T-helper 2 cell treated with Interferon-gamma antibody and Interleukin-4, amounts not matched to agents 5 μg/mL and 100 μg/mL, for 36 hours (primary cell): Measurements from ENCODE around the gene CFTR.
"Not testable (repeated sequence)": the region's sequence is repeated elsewhere in the genome, so short reads cannot be mapped to it uniquely, and the experiment has no call there.

Experiments used
- DNase-seq: peaks from one replicate; pipeline ENCODE4 v3.0.0; 2021; ENCODE audit warnings: low spot score
- H3K27ac Mint-ChIP-seq: one replicate; pipeline ENCODE4 v1.8.0; 2021; ENCODE audit warnings: mild to moderate bottlenecking, mixed read lengths
- H3K27me3 Mint-ChIP-seq: one replicate; pipeline ENCODE4 v1.8.0; 2021; ENCODE audit warnings: low read depth, mixed read lengths
- H3K36me3 Mint-ChIP-seq: one replicate; pipeline ENCODE4 v1.8.0; 2021; ENCODE audit warnings: low read depth, mixed read lengths
- H3K4me1 Mint-ChIP-seq: one replicate; pipeline ENCODE4 v1.8.0; 2021; ENCODE audit warnings: low read depth, mixed read lengths
- H3K4me3 Mint-ChIP-seq: one replicate; pipeline ENCODE4 v1.8.0; 2022; ENCODE audit warnings: mild to moderate bottlenecking, moderate library complexity, mixed read lengths
- H3K9me3 Mint-ChIP-seq: one replicate; pipeline ENCODE4 v1.8.0; 2021; ENCODE audit warnings: mixed read lengths

The CFTR gene

DNA sequence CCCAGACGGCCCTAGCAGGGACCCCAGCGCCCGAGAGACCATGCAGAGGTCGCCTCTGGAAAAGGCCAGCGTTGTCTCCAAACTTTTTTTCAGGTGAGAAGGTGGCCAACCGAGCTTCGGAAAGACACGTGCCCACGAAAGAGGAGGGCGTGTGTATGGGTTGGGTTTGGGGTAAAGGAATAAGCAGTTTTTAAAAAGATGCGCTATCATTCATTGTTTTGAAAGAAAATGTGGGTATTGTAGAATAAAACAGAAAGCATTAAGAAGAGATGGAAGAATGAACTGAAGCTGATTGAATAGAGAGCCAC is 184 bp downstream of the CFTR start:
- Mint-ChIP-seq H3K36me3 (no peaks in the 10 kb centered on the region), H3K4me1 (peaks cover 8% of the 10 kb centered on the region), H3K9me3 (no peaks in the 10 kb centered on the region), H3K4me3 (peak overlapping the region; percentile 22), H3K27me3 (peaks cover 56% of the 10 kb centered on the region), H3K27ac (no peak overlapping the region)
- DNase-seq: no peak

DNA sequence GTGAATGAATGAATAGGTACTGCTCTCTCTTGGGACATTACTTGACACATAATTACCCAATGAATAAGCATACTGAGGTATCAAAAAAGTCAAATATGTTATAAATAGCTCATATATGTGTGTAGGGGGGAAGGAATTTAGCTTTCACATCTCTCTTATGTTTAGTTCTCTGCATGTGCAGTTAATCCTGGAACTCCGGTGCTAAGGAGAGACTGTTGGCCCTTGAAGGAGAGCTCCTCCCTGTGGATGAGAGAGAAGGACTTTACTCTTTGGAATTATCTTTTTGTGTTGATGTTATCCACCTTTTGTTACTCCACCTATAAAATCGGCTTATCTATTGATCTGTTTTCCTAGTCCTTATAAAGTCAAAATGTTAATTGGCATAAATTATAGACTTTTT is 1.2 kb downstream of the CFTR start:
- H3K9me3 Mint-ChIP-seq: no peaks in the 10 kb centered on the region
- H3K4me3 Mint-ChIP-seq: no peak overlapping the region
- H3K27ac Mint-ChIP-seq: no peak overlapping the region
- peaks cover 54% of the 10 kb centered on the region for H3K27me3 Mint-ChIP-seq
- DNase-seq: no peak
- H3K36me3 Mint-ChIP-seq: no peaks in the 10 kb centered on the region
- H3K4me1 Mint-ChIP-seq: peaks cover 12% of the 10 kb centered on the region

DNA sequence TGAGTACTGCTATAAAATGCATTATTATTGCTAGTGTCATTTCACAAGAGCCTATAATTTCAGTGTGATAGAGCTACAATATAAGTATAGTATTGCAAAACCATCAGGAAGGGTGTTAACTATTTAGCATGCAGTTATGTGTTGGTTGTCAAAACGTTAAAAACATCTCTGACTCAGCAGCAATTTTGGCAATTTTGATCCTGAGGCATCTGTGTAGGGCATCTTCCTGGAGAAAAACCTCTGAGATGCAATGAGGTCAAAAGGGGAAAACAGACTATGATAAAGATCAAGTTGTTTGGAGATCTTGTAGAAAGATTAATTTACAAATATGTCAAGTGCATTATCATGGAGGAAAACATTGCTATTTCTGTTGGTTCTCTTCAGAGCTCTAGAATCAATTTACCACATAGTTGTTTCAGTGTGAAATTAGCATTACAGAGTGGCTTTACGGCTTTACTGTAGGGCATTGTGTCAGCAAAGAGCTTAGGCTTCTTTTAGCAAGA is 5.3 kb downstream of the CFTR start:
- H3K4me1 Mint-ChIP-seq: peaks cover 9% of the 10 kb centered on the region
- peak overlapping the region; percentile 50 for H3K27ac Mint-ChIP-seq
- no peak for DNase-seq
- no peaks in the 10 kb centered on the region for H3K9me3 Mint-ChIP-seq
- H3K27me3 Mint-ChIP-seq: peaks cover 24% of the 10 kb centered on the region
- H3K36me3 Mint-ChIP-seq: no peaks in the 10 kb centered on the region
- H3K4me3 Mint-ChIP-seq: peak overlapping the region; percentile 21

DNA sequence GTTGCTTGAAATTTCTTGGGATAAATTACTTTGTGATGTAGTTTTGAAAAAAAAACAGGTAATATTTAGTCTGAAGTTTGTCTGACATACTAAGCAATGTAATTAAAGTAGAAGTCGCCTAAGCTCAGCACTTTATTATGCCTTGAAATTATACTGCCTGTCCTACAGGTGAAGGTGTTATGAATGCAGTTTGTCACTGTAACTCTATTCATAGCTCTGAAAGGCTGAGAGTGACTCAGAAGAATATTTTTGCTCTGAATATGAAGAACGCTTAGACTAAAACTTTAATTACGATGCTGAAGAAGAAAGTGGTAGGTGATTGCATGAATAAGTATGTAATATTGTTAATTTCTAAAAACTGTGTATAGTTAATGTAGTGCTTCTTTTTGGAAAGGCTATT is 9.2 kb downstream of the CFTR start:
- Mint-ChIP-seq H3K4me1 (peaks cover 10% of the 10 kb centered on the region), H3K36me3 (no peaks in the 10 kb centered on the region), H3K4me3 (no peak overlapping the region), H3K27ac (no peak overlapping the region), H3K9me3 (no peaks in the 10 kb centered on the region), H3K27me3 (peaks cover 9% of the 10 kb centered on the region)
- DNase-seq: no peak

DNA sequence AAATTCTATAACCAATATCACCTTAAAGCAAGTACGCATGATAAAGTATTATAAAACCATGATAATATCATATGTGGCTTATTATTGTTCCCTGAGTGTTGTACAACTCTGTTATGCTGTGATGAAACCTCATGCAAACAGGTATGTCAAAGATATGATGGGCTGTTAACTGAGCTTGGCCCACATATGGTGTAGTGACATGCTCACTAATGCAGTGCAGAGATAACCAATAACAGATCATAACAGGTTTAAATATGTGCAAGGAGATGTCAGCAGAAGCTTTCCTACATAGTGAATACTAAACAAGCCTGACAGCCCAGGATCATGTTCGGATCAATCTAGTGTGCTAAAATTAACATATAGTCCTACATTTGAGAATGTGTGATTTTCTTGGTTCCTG is 9.6 kb downstream of the CFTR start:
- H3K9me3 Mint-ChIP-seq: no peaks in the 10 kb centered on the region
- no peaks in the 10 kb centered on the region for H3K36me3 Mint-ChIP-seq
- no peak for DNase-seq
- H3K27ac Mint-ChIP-seq: no peak overlapping the region
- no peak overlapping the region for H3K4me3 Mint-ChIP-seq
- peaks cover 10% of the 10 kb centered on the region for H3K4me1 Mint-ChIP-seq
- H3K27me3 Mint-ChIP-seq: peaks cover 9% of the 10 kb centered on the region

DNA sequence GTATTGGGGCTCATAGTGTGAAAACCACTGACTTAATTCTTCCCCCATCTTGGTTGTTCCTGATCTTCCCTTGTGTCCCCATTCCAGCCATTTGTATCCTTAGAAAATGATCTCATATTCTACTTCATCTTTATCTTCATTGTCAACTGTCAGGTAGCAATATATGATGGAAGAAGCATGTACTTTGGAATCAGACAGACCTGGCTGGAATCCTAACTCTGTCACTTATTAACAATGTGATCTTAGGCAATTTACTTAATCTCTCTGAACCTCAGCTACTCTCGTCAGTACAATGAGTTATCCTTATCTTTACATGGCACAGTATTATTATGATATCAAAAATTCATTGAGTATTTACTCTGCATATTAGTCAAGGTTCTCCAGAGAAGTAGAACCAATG is 10.1 kb downstream of the CFTR start:
- no peaks in the 10 kb centered on the region for H3K9me3 Mint-ChIP-seq
- H3K27ac Mint-ChIP-seq: no peak overlapping the region
- DNase-seq: no peak
- H3K4me1 Mint-ChIP-seq: peaks cover 10% of the 10 kb centered on the region
- no peaks in the 10 kb centered on the region for H3K36me3 Mint-ChIP-seq
- H3K27me3 Mint-ChIP-seq: peaks cover 9% of the 10 kb centered on the region
- no peak overlapping the region for H3K4me3 Mint-ChIP-seq

DNA sequence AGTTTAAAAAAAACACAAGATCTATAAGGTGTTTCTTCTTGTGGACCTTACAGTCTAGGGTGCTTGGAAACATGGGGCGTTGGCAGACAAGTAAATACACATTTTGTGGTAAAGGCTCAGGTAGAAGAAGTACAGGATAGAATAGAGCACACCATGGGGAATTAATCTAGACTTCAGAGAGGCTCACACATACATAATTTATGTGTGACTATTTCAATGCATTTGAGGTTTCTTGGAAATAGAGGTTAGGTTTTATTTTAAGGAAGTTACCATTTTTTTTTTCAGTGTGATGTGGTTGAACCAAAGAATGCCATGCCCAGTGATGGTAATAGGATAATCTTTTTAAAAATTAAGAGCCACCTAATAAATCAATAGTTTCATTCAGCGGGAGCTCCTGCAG is 12.8 kb downstream of the CFTR start:
- Mint-ChIP-seq H3K9me3 (no peaks in the 10 kb centered on the region), H3K4me3 (no peak overlapping the region), H3K27ac (no peak overlapping the region), H3K36me3 (no peaks in the 10 kb centered on the region), H3K4me1 (peaks cover 2% of the 10 kb centered on the region), H3K27me3 (peaks cover 8% of the 10 kb centered on the region)
- DNase-seq: no peak

DNA sequence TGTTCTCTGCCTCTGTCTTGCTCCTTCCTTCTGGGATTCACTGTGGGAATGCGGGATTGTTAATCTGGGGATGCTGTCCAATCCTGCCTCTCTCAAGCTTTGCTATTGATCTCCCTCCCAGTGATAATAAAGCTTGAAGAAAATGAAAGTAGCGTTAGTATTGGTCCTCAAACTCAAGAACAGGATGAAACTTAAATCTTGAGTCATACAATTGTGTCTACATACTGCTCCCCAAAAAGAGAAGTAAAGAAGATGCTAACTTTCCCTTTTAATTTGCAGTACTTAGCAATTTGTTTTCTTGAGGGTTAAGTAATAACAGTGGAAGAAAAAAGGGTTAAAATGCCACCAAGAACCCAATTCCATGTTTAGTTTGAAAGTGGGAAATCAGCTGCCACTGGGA is 13.6 kb downstream of the CFTR start:
- DNase-seq: no peak
- no peak overlapping the region for H3K4me3 Mint-ChIP-seq
- no peak overlapping the region for H3K27ac Mint-ChIP-seq
- no peaks in the 10 kb centered on the region for H3K36me3 Mint-ChIP-seq
- peaks cover 2% of the 10 kb centered on the region for H3K4me1 Mint-ChIP-seq
- H3K27me3 Mint-ChIP-seq: peaks cover 11% of the 10 kb centered on the region
- no peaks in the 10 kb centered on the region for H3K9me3 Mint-ChIP-seq

DNA sequence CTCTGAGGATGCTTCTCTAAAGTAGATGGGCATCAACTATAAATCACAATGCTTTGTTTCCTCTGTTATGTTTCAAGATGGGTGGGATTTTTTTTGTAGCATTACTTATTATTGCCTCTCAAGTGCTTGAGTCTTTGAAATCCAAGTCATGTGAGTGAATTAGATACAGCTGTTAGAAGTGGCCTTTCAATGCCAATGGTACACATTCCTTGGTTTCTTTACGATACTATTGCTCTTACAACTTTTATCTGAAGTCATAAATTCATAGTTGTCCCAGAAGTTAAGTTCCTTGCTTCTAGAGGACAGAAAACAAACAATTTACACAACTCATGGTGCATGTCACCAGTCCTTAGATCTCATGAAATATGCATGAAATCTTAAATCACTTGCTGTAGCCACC is 15.5 kb downstream of the CFTR start:
- no peaks in the 10 kb centered on the region for H3K9me3 Mint-ChIP-seq
- DNase-seq: no peak
- peaks cover 13% of the 10 kb centered on the region for H3K27me3 Mint-ChIP-seq
- peaks cover 2% of the 10 kb centered on the region for H3K4me1 Mint-ChIP-seq
- H3K4me3 Mint-ChIP-seq: no peak overlapping the region
- no peaks in the 10 kb centered on the region for H3K36me3 Mint-ChIP-seq
- H3K27ac Mint-ChIP-seq: no peak overlapping the region

DNA sequence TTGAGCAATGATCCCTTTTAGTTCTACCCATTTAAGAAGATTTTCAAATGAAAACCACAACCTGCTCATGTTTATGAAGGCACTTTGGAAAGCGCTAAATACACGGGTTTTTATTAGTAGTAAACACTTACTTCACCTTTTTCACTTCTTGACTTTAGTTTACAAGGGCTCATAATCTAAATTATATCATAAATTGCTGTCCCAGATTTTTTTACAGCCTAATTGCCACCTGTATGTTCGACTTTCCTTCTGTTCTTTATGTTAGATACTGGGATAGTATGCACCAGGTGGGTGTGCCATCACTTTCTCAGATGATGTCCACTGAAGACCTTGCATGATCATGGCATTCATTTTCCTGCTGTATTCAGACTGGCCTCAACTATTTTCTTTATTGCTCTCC is 22.5 kb downstream of the CFTR start:
- Mint-ChIP-seq H3K9me3 (no peaks in the 10 kb centered on the region), H3K4me3 (no peak overlapping the region), H3K27me3 (peaks cover 4% of the 10 kb centered on the region), H3K27ac (no peak overlapping the region), H3K36me3 (no peaks in the 10 kb centered on the region), H3K4me1 (no peaks in the 10 kb centered on the region)
- no peak for DNase-seq

DNA sequence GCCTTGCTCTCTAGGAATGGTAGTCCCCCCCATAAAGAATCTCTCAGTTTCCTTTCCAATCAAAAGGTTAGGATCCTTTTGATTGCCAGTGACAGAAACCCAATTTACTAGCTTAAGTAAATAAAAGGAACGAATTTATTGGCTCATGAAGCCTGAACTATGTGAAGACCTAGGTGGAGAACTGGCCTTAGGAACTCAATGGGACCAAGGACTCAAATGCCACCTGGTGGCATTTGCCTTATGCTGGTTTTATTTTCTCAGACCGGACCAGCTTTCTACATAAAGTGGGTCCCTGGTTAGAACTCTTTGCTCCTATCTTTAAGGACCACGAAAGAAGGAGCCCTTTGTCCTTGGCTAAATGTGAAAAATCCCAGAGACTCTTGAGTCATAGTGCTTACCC is 25.4 kb downstream of the CFTR start:
- no peak overlapping the region for H3K4me3 Mint-ChIP-seq
- H3K36me3 Mint-ChIP-seq: no peaks in the 10 kb centered on the region
- no peak for DNase-seq
- H3K27me3 Mint-ChIP-seq: no peaks in the 10 kb centered on the region
- H3K9me3 Mint-ChIP-seq: no peaks in the 10 kb centered on the region
- H3K4me1 Mint-ChIP-seq: no peaks in the 10 kb centered on the region
- H3K27ac Mint-ChIP-seq: no peak overlapping the region

DNA sequence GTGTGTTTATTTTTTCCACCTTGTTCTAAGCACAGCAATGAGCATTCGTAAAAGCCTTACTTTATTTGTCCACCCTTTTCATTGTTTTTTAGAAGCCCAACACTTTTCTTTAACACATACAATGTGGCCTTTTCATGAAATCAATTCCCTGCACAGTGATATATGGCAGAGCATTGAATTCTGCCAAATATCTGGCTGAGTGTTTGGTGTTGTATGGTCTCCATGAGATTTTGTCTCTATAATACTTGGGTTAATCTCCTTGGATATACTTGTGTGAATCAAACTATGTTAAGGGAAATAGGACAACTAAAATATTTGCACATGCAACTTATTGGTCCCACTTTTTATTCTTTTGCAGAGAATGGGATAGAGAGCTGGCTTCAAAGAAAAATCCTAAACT is 28.9 kb downstream of the CFTR start:
- no peaks in the 10 kb centered on the region for H3K4me1 Mint-ChIP-seq
- no peaks in the 10 kb centered on the region for H3K36me3 Mint-ChIP-seq
- DNase-seq: no peak
- H3K9me3 Mint-ChIP-seq: no peaks in the 10 kb centered on the region
- no peak overlapping the region for H3K27ac Mint-ChIP-seq
- H3K4me3 Mint-ChIP-seq: no peak overlapping the region
- no peaks in the 10 kb centered on the region for H3K27me3 Mint-ChIP-seq

DNA sequence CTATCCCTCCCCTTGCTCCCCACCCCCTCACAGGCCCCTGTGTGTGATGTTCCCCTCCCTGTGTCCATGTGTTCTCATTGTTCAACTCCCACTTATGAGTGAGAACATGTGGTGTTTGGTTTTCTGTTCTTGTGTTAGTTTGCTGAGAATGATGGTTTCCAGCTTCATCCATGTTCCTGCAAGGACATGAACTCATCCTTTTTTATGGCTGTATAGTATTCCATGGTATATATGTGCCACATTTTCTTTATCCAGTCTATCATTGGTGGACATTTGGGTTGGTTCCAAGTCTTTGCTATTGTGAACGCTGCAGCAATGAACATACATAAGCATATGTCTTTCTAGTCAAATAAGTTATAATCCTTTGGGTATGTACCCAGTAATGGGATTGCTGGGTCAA is 37.4 kb downstream of the CFTR start:
- not testable (repeated sequence) for H3K27ac Mint-ChIP-seq, H3K4me3 Mint-ChIP-seq, DNase-seq, H3K27me3 Mint-ChIP-seq, H3K9me3 Mint-ChIP-seq, H3K4me1 Mint-ChIP-seq, H3K36me3 Mint-ChIP-seq

DNA sequence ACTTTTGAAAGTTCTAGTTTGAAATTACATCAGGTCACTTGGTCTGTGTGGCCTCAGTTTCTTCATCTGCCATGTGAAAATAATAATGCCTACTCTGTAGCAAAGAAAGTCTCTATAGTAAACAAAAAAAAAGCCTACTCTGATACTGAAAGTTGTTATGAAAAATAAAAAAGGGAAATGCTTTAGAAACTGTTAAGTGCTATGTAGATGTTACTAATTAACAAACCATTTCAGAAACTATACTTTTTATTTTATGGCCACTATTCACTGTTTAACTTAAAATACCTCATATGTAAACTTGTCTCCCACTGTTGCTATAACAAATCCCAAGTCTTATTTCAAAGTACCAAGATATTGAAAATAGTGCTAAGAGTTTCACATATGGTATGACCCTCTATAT is 50.6 kb downstream of the CFTR start:
- no peak overlapping the region for H3K27ac Mint-ChIP-seq
- no peaks in the 10 kb centered on the region for H3K36me3 Mint-ChIP-seq
- no peak overlapping the region for H3K4me3 Mint-ChIP-seq
- no peaks in the 10 kb centered on the region for H3K9me3 Mint-ChIP-seq
- no peaks in the 10 kb centered on the region for H3K27me3 Mint-ChIP-seq
- no peaks in the 10 kb centered on the region for H3K4me1 Mint-ChIP-seq
- DNase-seq: no peak

DNA sequence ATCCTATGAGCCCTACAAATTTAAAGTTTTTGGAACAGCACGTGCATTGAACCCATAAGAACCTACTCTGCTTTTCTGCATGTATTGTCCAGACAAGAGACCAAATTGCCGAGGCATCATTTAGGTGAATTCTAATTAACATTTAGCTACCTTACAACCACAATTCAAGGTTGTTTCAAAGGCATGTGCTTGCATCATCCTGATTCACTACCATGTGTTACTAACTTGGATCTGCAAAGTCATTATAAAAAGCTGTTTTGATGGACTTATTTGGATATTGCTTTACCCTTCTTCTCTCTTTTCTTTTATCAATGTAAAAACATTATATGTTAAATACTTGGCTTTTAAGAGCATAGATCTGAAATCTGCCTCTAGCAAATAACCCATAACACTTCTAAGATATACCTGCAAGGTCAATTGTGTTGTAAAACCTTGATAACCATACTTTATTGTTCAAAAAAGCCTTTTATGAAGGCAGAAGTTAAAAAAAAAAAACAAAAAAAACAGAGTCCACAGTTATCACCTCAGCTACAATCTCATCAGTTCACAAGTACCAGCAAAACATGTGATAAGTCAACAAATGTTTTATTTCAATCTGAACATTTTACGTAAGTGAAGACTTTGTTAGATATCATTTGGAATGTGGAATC is 51.9 kb downstream of the CFTR start:
- no peak for DNase-seq
- Mint-ChIP-seq H3K27ac (no peak overlapping the region), H3K36me3 (no peaks in the 10 kb centered on the region)

More for the DNA sequence above, 51.9 kb downstream of the CFTR start:
- no peaks in the 10 kb centered on the region for H3K9me3 Mint-ChIP-seq
- H3K4me1 Mint-ChIP-seq: no peaks in the 10 kb centered on the region
- H3K4me3 Mint-ChIP-seq: no peak overlapping the region
- no peaks in the 10 kb centered on the region for H3K27me3 Mint-ChIP-seq
